ENCODE measurements around the gene ABCC2. TPM values are rescaled to one million over a fixed set of nuclear protein-coding genes. Genes with fewer than 3 reads are reported as not detected.
"Not testable (repeated sequence)": the region's sequence is repeated elsewhere in the genome, so short reads cannot be mapped to it uniquely, and the experiment has no call there.

The ABCC2 gene
- 0.71 to 0.87 TPM (median 0.79 TPM) in 3 replicates for total RNA-seq

DNA sequence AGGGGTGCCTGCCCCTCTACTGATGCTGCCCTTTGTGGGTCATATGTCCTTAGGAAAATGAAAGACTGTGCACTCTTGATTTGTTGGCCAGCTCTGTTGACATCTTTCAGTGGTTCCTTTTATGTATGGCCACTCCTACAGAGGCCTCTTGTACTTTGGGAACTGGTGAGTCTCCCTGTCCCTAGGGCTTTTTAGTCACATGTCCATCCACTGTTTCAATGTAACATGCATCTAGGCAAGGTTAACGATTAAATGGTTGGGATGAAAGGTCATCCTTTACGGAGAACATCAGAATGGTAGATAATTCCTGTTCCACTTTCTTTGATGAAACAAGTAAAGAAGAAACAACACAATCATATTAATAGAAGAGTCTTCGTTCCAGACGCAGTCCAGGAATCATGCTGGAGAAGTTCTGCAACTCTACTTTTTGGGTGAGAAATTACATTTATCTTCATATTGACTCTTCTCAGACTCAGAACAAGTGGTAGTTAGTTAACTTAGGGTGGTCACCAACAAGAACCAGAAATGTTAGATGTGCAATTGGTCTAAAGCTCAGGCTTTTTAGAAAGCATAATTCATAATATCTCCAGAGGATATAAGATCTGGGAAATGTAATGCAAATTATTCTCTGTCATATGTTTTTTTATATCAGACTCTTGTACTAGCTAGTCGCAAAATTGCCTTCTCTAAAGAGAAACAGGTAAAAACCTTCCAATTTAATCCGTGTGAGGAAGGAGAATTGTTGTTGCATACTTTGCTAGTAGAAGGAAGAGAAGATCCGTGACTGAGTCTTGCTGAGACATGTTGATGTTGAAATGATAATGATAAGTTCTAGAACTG is at the start of gene ABCC2:
Gene ABCC2, plus strand, starts transcription at position 194 of the 840 bp plus-strand sequence. Its CDS starts 205 bp downstream, at position 399.
- H3K9me3 Mint-ChIP-seq: peaks cover 16% of the 10 kb centered on the region
- H3K4me3 Mint-ChIP-seq: no peak within 1 kb of the TSS
- H3K27me3 Mint-ChIP-seq (ENCODE audit: low read depth): no peaks in the 10 kb centered on the region
- DNase-seq (ENCODE audit: low spot score in 2 of 2, unreplicated experiment in 2 of 2): no peak
- H3K27ac Mint-ChIP-seq: no peak within 1 kb of the TSS
- TF ChIP-seq, protein P1, sequence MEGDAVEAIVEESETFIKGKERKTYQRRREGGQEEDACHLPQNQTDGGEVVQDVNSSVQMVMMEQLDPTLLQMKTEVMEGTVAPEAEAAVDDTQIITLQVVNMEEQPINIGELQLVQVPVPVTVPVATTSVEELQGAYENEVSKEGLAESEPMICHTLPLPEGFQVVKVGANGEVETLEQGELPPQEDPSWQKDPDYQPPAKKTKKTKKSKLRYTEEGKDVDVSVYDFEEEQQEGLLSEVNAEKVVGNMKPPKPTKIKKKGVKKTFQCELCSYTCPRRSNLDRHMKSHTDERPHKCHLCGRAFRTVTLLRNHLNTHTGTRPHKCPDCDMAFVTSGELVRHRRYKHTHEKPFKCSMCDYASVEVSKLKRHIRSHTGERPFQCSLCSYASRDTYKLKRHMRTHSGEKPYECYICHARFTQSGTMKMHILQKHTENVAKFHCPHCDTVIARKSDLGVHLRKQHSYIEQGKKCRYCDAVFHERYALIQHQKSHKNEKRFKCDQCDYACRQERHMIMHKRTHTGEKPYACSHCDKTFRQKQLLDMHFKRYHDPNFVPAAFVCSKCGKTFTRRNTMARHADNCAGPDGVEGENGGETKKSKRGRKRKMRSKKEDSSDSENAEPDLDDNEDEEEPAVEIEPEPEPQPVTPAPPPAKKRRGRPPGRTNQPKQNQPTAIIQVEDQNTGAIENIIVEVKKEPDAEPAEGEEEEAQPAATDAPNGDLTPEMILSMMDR (IDR thresholded peaks at IDR 0.05; ENCODE audit: unreplicated experiment): no peak
- peaks cover 2% of the 10 kb centered on the region for H3K36me3 Mint-ChIP-seq
- peaks cover 22% of the 10 kb centered on the region for H3K4me1 Mint-ChIP-seq

DNA sequence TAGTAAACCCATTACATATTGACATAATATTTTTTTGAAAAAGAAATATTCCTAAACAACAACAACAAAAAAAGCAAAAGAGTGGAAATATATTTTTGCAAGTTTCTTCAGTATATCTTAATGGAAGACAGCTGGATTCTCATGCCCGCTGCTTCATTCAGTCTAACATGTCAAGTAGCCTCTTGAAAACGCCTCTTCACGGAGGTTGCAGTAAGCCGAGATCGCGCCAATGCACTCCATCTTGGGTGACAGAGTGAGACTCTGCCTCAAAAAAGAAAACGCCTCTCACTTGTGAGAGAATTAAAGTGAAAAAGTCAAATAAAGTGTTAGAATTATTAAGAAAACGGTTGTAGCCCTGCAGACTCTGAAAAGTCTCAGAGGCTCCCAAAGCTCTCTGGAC is 49.1 kb upstream of the ABCC2 start:
- peaks cover 12% of the 10 kb centered on the region for H3K36me3 Mint-ChIP-seq
- peaks cover 12% of the 10 kb centered on the region for H3K4me1 Mint-ChIP-seq
- no peak for DNase-seq (ENCODE audit: low spot score in 2 of 2, unreplicated experiment in 2 of 2)
- peak overlapping the region; percentile 46 for H3K4me3 Mint-ChIP-seq
- TF ChIP-seq, protein P1 (IDR thresholded peaks at IDR 0.05; ENCODE audit: unreplicated experiment): no peak
- no peaks in the 10 kb centered on the region for H3K9me3 Mint-ChIP-seq
- H3K27me3 Mint-ChIP-seq (ENCODE audit: low read depth): no peaks in the 10 kb centered on the region
- H3K27ac Mint-ChIP-seq: no peak overlapping the region

DNA sequence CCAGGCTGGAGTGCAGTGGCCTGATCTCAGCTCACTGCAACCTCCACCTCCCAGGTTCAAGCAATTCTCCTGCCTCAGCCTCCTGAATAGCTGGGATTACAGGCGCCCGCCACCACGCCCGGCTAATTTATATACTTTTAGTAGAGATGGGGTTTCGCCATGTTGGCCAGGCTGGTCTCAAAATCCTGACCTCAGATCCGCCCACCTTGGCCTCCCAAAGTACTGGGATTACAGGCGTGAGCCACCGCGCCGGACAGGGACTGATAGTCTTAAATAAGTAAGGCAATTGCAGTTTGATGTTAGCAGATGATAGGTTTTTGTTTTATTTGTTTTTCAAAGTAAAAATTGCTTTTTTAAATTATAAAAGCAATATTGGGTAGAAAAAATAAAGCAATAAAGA is 48.3 kb upstream of the ABCC2 start:
- H3K4me3 Mint-ChIP-seq; H3K27me3 Mint-ChIP-seq (ENCODE audit: low read depth); DNase-seq (ENCODE audit: low spot score in 2 of 2, unreplicated experiment in 2 of 2); H3K9me3 Mint-ChIP-seq; H3K27ac Mint-ChIP-seq: not testable (repeated sequence)
- Mint-ChIP-seq H3K4me1 (peaks cover 12% of the 10 kb centered on the region), H3K36me3 (peaks cover 19% of the 10 kb centered on the region)

DNA sequence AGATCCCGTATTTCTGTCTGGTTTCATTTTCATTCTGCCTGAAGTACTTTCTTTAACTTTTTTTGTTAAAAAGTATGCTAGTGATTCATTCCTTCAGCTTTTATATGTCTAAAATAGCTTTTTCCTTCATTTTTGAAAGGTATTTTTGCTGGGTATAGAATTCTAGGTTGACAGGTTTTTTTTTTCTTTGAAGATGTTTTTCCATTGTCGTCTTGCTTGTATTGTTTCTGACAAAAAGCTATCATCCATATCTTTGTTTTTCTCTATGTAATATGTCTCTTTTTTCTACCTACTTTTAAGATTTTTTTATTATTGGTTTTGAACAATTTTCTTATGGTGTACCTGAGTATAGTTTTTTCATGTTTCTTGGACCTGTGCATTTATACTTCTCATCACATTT is 42.2 kb upstream of the ABCC2 start:
- peaks cover 29% of the 10 kb centered on the region for H3K9me3 Mint-ChIP-seq
- TF ChIP-seq, protein P1 (IDR thresholded peaks at IDR 0.05; ENCODE audit: unreplicated experiment): no peak
- H3K36me3 Mint-ChIP-seq: peaks cover 63% of the 10 kb centered on the region
- no peaks in the 10 kb centered on the region for H3K27me3 Mint-ChIP-seq (ENCODE audit: low read depth)
- no peaks in the 10 kb centered on the region for H3K4me1 Mint-ChIP-seq
- no peak for DNase-seq (ENCODE audit: low spot score in 2 of 2, unreplicated experiment in 2 of 2)
- no peak overlapping the region for H3K27ac Mint-ChIP-seq
- no peak overlapping the region for H3K4me3 Mint-ChIP-seq

DNA sequence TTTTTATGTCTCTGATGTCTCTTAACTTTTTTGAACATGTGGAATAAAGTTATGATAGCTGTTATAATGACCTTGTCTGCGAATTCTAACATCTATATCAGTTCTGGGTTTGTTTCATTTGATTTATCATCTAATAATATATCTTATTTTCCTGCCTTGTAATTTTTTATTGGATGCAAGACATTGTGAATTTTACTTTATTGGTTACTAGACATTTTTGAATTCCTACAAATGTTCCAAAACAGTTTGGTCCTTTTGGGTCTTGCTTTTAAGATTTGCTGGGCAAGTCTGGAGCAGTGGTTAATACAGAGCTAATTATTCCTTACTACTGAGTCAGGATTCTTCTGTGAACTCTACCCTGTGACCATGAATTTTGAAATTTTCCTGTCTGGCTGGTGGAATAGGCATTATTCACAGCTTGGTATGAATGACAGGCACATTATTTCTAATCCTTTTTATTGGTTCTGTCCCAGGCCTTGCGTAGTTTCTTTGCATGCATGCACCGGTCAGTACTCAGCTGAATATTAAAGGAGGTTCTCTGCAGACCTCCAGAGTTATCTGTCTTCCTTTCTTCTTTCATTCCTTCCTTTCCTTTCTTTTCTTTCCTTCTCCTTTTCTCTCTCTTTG is 41.4 kb upstream of the ABCC2 start:
- peaks cover 64% of the 10 kb centered on the region for H3K36me3 Mint-ChIP-seq
- no peaks in the 10 kb centered on the region for H3K4me1 Mint-ChIP-seq
- H3K27ac Mint-ChIP-seq: no peak overlapping the region
- TF ChIP-seq, protein P1 (IDR thresholded peaks at IDR 0.05; ENCODE audit: unreplicated experiment): no peak
- H3K4me3 Mint-ChIP-seq: no peak overlapping the region
- peaks cover 29% of the 10 kb centered on the region for H3K9me3 Mint-ChIP-seq
- H3K27me3 Mint-ChIP-seq (ENCODE audit: low read depth): no peaks in the 10 kb centered on the region
- DNase-seq (ENCODE audit: low spot score in 2 of 2, unreplicated experiment in 2 of 2): no peak

DNA sequence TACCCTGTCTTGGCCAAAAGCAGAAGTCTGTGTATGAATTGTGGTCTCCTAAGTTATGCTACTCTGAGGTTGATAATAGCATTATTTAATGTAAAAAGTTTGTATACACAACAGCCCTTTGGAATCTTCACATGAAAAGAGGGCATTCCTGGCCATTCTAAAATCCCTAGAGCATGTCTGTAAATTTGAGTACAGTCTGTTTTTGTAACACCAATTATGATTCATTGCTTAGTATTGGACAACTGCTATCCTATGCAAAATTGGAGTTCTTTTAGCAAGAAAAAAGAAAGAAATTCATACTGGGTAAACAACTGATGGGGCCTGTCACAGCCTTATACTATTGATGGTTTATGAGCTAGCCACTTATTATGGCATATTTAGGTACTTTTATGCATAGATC is 40.2 kb upstream of the ABCC2 start:
- H3K36me3 Mint-ChIP-seq: peaks cover 63% of the 10 kb centered on the region
- H3K9me3 Mint-ChIP-seq: peaks cover 29% of the 10 kb centered on the region
- TF ChIP-seq, protein P1 (IDR thresholded peaks at IDR 0.05; ENCODE audit: unreplicated experiment): no peak
- DNase-seq (ENCODE audit: low spot score in 2 of 2, unreplicated experiment in 2 of 2): no peak
- H3K27ac Mint-ChIP-seq: no peak overlapping the region
- no peak overlapping the region for H3K4me3 Mint-ChIP-seq
- H3K27me3 Mint-ChIP-seq (ENCODE audit: low read depth): no peaks in the 10 kb centered on the region
- H3K4me1 Mint-ChIP-seq: no peaks in the 10 kb centered on the region

Data from mesothelial cell of epicardium (in vitro differentiated cells).